ENCODE data around the gene LAMC2. TPM values are rescaled to one million over a fixed set of nuclear protein-coding genes. Genes with fewer than 3 reads are reported as not detected.

The LAMC2 gene
- polyA plus RNA-seq, 3 donors = not detected

DNA sequence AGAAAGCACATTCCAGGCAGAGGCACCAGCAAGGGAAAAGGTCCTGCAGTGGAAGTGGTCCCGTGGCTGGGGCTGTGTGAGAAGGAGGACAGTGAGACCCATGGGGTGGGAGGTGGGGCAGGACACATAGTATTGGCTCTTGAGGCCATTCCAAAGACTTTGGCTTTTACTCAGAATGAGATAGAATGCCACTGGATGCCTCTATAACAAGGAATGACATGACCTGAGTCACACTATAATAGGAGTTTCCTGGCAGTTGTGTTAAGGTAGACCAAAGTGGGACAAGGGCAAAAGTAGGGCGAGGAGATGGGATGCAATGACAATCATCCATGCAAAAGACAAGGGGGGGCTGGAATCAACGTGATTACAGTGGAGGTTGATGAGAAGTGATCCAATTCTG, 24.7 kb upstream of the LAMC2 start:
- H2AFZ ChIP-seq (ENCODE audit: insufficient read depth, low read depth, low read length, poor library complexity, severe bottlenecking) = no peak overlapping the region
- no peaks in the 10 kb centered on the region for H3K79me2 ChIP-seq (ENCODE audit: insufficient read depth, low read length)
- no peaks in the 10 kb centered on the region for H3K36me3 ChIP-seq (replicated peaks in 1 of 2; ENCODE audit: control insufficient read depth in 1 of 2, insufficient read depth in 2 of 2, low read length in 2 of 2)
- DNase-seq = no peak
- Mint-ChIP-seq H3K27me3 (ENCODE audit: low read depth in 3 of 3) (peaks cover 3% of the 10 kb centered on the region in 3 donors), H3K36me3 (no peaks in the 10 kb centered on the region), H3K27ac (no peak overlapping the region), H3K4me3 (no peak overlapping the region), H3K4me1 (no peaks in the 10 kb centered on the region), H3K9me3 (peaks cover 0 to 5% (median 2%) of the 10 kb centered on the region in 7 donors)
- TF ChIP-seq, protein P1, sequence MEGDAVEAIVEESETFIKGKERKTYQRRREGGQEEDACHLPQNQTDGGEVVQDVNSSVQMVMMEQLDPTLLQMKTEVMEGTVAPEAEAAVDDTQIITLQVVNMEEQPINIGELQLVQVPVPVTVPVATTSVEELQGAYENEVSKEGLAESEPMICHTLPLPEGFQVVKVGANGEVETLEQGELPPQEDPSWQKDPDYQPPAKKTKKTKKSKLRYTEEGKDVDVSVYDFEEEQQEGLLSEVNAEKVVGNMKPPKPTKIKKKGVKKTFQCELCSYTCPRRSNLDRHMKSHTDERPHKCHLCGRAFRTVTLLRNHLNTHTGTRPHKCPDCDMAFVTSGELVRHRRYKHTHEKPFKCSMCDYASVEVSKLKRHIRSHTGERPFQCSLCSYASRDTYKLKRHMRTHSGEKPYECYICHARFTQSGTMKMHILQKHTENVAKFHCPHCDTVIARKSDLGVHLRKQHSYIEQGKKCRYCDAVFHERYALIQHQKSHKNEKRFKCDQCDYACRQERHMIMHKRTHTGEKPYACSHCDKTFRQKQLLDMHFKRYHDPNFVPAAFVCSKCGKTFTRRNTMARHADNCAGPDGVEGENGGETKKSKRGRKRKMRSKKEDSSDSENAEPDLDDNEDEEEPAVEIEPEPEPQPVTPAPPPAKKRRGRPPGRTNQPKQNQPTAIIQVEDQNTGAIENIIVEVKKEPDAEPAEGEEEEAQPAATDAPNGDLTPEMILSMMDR (IDR thresholded peaks at IDR 0.05) = no peak
- no peak overlapping the region for H3K4me3 ChIP-seq (replicated peaks in 1 of 3; ENCODE audit: low read depth in 2 of 3, low read length in 3 of 3)
- H3K4me2 ChIP-seq (replicated peaks; ENCODE audit: extremely low read depth, low read length, poor library complexity, severe bottlenecking) = no peak overlapping the region
- H3K27ac ChIP-seq (ENCODE audit: low read depth in 1 of 2, low read length in 2 of 2) = no peak overlapping the region
- no peaks in the 10 kb centered on the region for H4K20me1 ChIP-seq (ENCODE audit: insufficient read depth, low read length)
- no peak overlapping the region for H3K9ac ChIP-seq (ENCODE audit: insufficient read depth, low read length, poor library complexity, severe bottlenecking)
- no peaks in the 10 kb centered on the region for H3K4me1 ChIP-seq (ENCODE audit: control insufficient read depth in 1 of 2, insufficient read depth in 2 of 2, low read length in 2 of 2)
- intact Hi-C loops (cut with micrococcal nuclease) = no loop called here
- no peaks in the 10 kb centered on the region for H3K27me3 ChIP-seq (ENCODE audit: control insufficient read depth in 2 of 2, insufficient read depth in 2 of 2, low read length in 2 of 2)
- WGBS (ENCODE audit: insufficient coverage) = 76% methylated on average over 3 of the region's 3 CpGs
- peaks cover 0 to 3% of the 10 kb centered on the region in 2 donors for H3K9me3 ChIP-seq (replicated peaks in 1 of 2; ENCODE audit: control insufficient read depth in 1 of 2, insufficient read depth in 1 of 2, low read length in 2 of 2)

DNA sequence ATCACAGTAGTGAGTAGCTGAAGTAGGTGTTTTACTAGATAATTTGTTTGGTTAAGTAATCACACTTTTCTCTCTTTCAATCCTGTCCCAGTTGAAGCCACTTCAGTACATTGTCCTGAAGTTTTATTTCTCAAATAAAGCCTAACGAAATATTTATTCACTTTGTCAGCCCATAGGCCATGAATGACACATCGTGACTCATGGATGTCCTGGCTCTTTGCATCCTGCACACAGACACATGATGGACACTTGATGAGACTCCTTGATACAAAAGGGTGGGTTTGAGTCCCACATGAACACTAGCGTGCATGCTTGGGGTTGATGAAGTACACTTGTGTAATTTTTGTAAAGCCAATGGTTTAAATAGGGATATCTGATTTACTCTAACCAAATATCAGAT, 22.7 kb upstream of the LAMC2 start:
- H3K9me3 ChIP-seq (replicated peaks in 1 of 2; ENCODE audit: control insufficient read depth in 1 of 2, insufficient read depth in 1 of 2, low read length in 2 of 2) = peaks cover 0 to 3% of the 10 kb centered on the region in 2 donors
- H3K27ac ChIP-seq (ENCODE audit: low read depth in 1 of 2, low read length in 2 of 2) = no peak overlapping the region
- H3K27me3 Mint-ChIP-seq (ENCODE audit: low read depth in 3 of 3) = peaks cover 0 to 3% (median 0%) of the 10 kb centered on the region in 3 donors
- TF ChIP-seq, protein P1 (IDR thresholded peaks at IDR 0.05) = no peak
- peaks cover 0 to 5% (median 2%) of the 10 kb centered on the region in 7 donors for H3K9me3 Mint-ChIP-seq
- H3K36me3 ChIP-seq (replicated peaks in 1 of 2; ENCODE audit: control insufficient read depth in 1 of 2, insufficient read depth in 2 of 2, low read length in 2 of 2) = no peaks in the 10 kb centered on the region
- H3K4me2 ChIP-seq (replicated peaks; ENCODE audit: extremely low read depth, low read length, poor library complexity, severe bottlenecking) = no peak overlapping the region
- intact Hi-C loops (cut with micrococcal nuclease) = no loop called here
- no peak overlapping the region for H2AFZ ChIP-seq (ENCODE audit: insufficient read depth, low read depth, low read length, poor library complexity, severe bottlenecking)
- H3K4me3 ChIP-seq (replicated peaks in 1 of 3; ENCODE audit: low read depth in 2 of 3, low read length in 3 of 3) = no peak overlapping the region
- no peaks in the 10 kb centered on the region for H3K4me1 ChIP-seq (ENCODE audit: control insufficient read depth in 1 of 2, insufficient read depth in 2 of 2, low read length in 2 of 2)
- 85% methylated on average over 2 of the region's 3 CpGs for WGBS (ENCODE audit: insufficient coverage)
- no peak overlapping the region for H3K27ac Mint-ChIP-seq
- no peak for DNase-seq
- no peak overlapping the region for H3K9ac ChIP-seq (ENCODE audit: insufficient read depth, low read length, poor library complexity, severe bottlenecking)
- no peaks in the 10 kb centered on the region for H3K4me1 Mint-ChIP-seq
- no peaks in the 10 kb centered on the region for H4K20me1 ChIP-seq (ENCODE audit: insufficient read depth, low read length)
- no peaks in the 10 kb centered on the region for H3K79me2 ChIP-seq (ENCODE audit: insufficient read depth, low read length)
- no peaks in the 10 kb centered on the region for H3K36me3 Mint-ChIP-seq
- no peak overlapping the region for H3K4me3 Mint-ChIP-seq
- no peaks in the 10 kb centered on the region for H3K27me3 ChIP-seq (ENCODE audit: control insufficient read depth in 2 of 2, insufficient read depth in 2 of 2, low read length in 2 of 2)
